MM.1S (cell line): ENCODE measurements around the gene ZIC2.
A peak's percentile ranks its signal among the peaks of the same experiment; 100 is the strongest.

Source experiments
- DNase-seq: peaks from one replicate; pipeline ENCODE4 v3.0.0-alpha.2; 2015
- H2AFZ ChIP-seq: fragments of 300-600 bp; sonication (generic); 2 replicates; pipeline ENCODE4 v1.6.0; 2016; ENCODE audit warnings: antibody characterized with exemption, low read length
- H3F3A ChIP-seq: fragments of 300-600 bp; sonication (generic); 2 replicates; pipeline ENCODE4 v1.6.1; 2016; ENCODE audit warnings: mild to moderate bottlenecking, antibody characterized with exemption, low read length, moderate library complexity, mixed read lengths; ENCODE audit not compliant: insufficient read depth
- H3K27ac ChIP-seq: fragments of 300-600 bp; sonication (generic); 2 replicates; pipeline ENCODE4 v1.5.1; 2016; ENCODE audit warnings: mild to moderate bottlenecking, low read length
- H3K27me3 ChIP-seq: fragments of 300-600 bp; sonication (generic); replicated peaks from 2 replicates; pipeline ENCODE4 v1.6.0; 2016; ENCODE audit warnings: low read length; ENCODE audit not compliant: insufficient read depth
- H3K36me3 ChIP-seq: fragments of 300-600 bp; sonication (generic); replicated peaks from 2 replicates; pipeline ENCODE4 v1.6.1; 2016; ENCODE audit warnings: mild to moderate bottlenecking, low read length, mixed read lengths; ENCODE audit not compliant: insufficient read depth
- H3K4me1 ChIP-seq: fragments of 300-600 bp; sonication (generic); 2 replicates; pipeline ENCODE4 v1.6.1; 2016; ENCODE audit warnings: low read length, mixed read lengths
- H3K4me2 ChIP-seq: fragments of 300-600 bp; sonication (generic); 2 replicates; pipeline ENCODE4 v1.6.0; 2016; ENCODE audit warnings: low read depth, low read length
- H3K4me3 ChIP-seq: fragments of 300-600 bp; sonication (generic); 2 replicates; pipeline ENCODE4 v1.5.1; 2016; ENCODE audit warnings: low read length, mixed read lengths
- H3K79me2 ChIP-seq: fragments of 300-600 bp; sonication (generic); 2 replicates; pipeline ENCODE4 v1.6.1; 2016; ENCODE audit warnings: mixed run types, low read length, mixed read lengths
- H3K9ac ChIP-seq: fragments of 300-600 bp; sonication (generic); 2 replicates; pipeline ENCODE4 v1.6.1; 2016; ENCODE audit warnings: low read length, mixed read lengths
- H3K9me2 ChIP-seq: fragments of 300-600 bp; sonication (generic); replicated peaks from 2 replicates; pipeline ENCODE4 v1.6.1; 2016; ENCODE audit warnings: mild to moderate bottlenecking, low read length, mixed read lengths; ENCODE audit not compliant: insufficient read depth
- H3K9me3 ChIP-seq: fragments of 300-600 bp; sonication (generic); replicated peaks from 2 replicates; pipeline ENCODE4 v1.6.1; 2016; ENCODE audit warnings: mild to moderate bottlenecking, low read length, mixed read lengths; ENCODE audit not compliant: insufficient read depth
- H4K20me1 ChIP-seq: fragments of 300-600 bp; sonication (generic); 2 replicates; pipeline ENCODE4 v1.6.1; 2016; ENCODE audit warnings: mild to moderate bottlenecking, low read length, moderate library complexity, mixed read lengths; ENCODE audit not compliant: insufficient read depth
- EZH2 ChIP-seq: fragments of 300-600 bp; sonication (generic); optimal IDR thresholded peaks from 2 replicates; pipeline ENCODE3; 2017; ENCODE audit warnings: low read depth, mild to moderate bottlenecking, antibody characterized with exemption, low read length, mixed read lengths
- EZH2phosphoT487 ChIP-seq: fragments of 300-600 bp; sonication (generic); IDR thresholded peaks from 2 replicates; pipeline ENCODE4 v1.6.1; 2018; ENCODE audit warnings: antibody characterized with exemption, low read length
- TF ChIP-seq, protein P1 (sequence below): fragments of 300-600 bp; sonication (generic); IDR thresholded peaks from 2 replicates; pipeline ENCODE4 v1.5.1; 2016; ENCODE audit warnings: antibody characterized with exemption, low read length, mixed read lengths

ZIC2 gene

GRCh38 chr13:99969919-99970650, 11.5 kb upstream of the ZIC2 start:
- Histone ChIP-seq H3K4me3 (no peak overlapping the region; the same call in 1 of the 2 replicates), H3K9me3 (no peaks in the 10 kb centered on the region), H3K27ac (no peak overlapping the region), H2AFZ (no peak overlapping the region), H3F3A (no peaks in the 10 kb centered on the region), H4K20me1 (no peaks in the 10 kb centered on the region), H3K27me3 (peaks cover 25% of the 10 kb centered on the region), H3K4me1 (no peaks in the 10 kb centered on the region), H3K36me3 (no peaks in the 10 kb centered on the region), H3K79me2 (no peaks in the 10 kb centered on the region), H3K4me2 (no peak overlapping the region), H3K9me2 (no peaks in the 10 kb centered on the region), H3K9ac (no peak overlapping the region)
- DNase-seq = peak; percentile 15
- TF ChIP-seq EZH2phosphoT487 = no peak
- TF ChIP-seq EZH2 = no peak
- TF ChIP-seq, protein P1, sequence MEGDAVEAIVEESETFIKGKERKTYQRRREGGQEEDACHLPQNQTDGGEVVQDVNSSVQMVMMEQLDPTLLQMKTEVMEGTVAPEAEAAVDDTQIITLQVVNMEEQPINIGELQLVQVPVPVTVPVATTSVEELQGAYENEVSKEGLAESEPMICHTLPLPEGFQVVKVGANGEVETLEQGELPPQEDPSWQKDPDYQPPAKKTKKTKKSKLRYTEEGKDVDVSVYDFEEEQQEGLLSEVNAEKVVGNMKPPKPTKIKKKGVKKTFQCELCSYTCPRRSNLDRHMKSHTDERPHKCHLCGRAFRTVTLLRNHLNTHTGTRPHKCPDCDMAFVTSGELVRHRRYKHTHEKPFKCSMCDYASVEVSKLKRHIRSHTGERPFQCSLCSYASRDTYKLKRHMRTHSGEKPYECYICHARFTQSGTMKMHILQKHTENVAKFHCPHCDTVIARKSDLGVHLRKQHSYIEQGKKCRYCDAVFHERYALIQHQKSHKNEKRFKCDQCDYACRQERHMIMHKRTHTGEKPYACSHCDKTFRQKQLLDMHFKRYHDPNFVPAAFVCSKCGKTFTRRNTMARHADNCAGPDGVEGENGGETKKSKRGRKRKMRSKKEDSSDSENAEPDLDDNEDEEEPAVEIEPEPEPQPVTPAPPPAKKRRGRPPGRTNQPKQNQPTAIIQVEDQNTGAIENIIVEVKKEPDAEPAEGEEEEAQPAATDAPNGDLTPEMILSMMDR = no peak

DNA sequence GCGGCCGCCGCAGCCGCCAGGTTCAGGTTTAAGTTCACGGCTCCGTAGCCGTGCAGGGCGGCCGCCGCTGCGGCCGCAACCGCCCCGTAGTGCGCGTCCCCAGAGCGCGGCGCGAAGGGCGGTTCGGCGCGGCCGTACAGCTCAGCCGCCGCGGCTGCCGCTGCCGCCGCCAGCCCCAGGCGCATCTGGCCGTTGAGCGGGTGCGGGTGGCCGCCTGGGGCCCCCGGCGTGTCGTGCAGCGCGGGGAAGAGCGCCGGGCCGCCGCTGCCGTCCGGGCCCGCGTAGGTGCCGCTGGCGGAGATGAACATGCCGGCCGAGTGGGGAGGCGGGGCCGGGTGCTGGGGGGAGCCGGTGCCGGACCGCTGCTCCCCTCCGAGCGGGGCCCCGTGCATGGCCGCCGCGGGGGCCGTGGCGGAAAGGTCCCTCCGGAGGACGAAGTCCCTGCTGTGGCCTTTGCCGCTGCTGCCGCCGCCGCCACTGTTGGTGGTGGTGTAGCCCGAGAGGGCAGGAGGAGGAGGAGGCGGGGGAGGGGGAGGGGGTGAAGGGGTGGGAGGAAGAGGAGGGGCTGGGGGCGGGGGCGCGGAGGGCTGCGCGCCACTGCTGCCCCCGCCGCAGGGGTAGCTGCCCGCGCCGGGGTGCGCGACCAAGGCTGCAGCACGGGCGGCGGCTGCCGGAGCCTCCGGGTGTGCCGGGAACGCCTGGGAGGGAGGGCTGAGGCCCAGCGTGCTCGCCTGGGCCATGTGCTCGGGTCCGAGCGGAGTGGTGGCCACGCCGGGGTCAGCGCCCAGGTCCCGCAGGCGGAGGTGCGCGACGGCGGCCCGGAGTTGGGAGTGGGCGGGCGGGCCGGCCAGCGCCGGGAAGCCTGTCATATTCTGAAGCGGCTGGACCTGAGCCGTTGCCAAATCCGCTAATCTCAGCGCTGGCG, 10.7 kb upstream of the ZIC2 start:
- no peak overlapping the region for H2AFZ ChIP-seq
- no peaks in the 10 kb centered on the region for H3K4me1 ChIP-seq
- no peaks in the 10 kb centered on the region for H3F3A ChIP-seq
- no peak for TF ChIP-seq EZH2phosphoT487
- no peak for TF ChIP-seq EZH2
- TF ChIP-seq, protein P1 = no peak
- H3K9me2 ChIP-seq = no peaks in the 10 kb centered on the region
- H3K4me3 ChIP-seq = no peak overlapping the region
- no peaks in the 10 kb centered on the region for H3K9me3 ChIP-seq
- H4K20me1 ChIP-seq = no peaks in the 10 kb centered on the region
- H3K9ac ChIP-seq = no peak overlapping the region
- no peak overlapping the region for H3K4me2 ChIP-seq
- H3K27me3 ChIP-seq = peaks cover 28% of the 10 kb centered on the region
- H3K27ac ChIP-seq = no peak overlapping the region
- no peaks in the 10 kb centered on the region for H3K79me2 ChIP-seq
- peak; percentile 10 for DNase-seq
- H3K36me3 ChIP-seq = no peaks in the 10 kb centered on the region

DNA sequence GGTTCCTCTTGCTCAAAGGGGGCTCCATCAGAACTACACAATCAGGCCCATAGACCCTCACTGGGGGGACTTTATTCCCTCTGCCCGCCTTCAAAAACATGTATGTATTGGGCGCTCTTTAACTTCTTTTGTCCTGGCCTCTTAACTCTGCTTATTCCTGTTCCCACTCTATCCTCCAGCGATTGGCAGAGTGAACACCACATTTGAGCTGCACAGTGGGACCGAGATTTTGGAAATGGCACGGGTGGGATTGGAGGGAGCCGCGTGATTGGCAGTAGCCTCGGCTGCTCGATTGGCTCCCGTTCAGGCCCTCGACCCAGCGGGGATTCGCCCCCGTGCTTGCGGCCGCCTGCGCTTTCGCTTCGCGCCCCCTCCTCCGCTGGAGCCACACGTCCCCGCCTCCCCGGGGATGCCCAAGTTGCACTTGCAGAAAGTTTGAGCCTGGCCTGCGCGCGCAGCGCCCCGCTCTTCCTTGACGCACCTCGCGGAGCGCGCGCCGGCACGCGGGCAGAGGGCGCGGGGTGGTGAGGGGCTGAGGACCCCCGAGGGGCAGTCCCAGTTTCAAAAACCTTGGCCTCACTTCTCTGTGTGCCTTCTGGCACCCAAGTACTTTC, 9.9 kb upstream of the ZIC2 start, which contains the start of gene ZIC5:
Gene ZIC5 (minus strand): TSS at position 192 of the 614 bp plus-strand sequence. CDS start 164 bp downstream, at position 28.
- Histone ChIP-seq H3K27me3 (peaks cover 28% of the 10 kb centered on the region), H3F3A (no peaks in the 10 kb centered on the region), H3K79me2 (no peaks in the 10 kb centered on the region), H3K4me2 (no peak within 1 kb of the TSS), H3K36me3 (no peaks in the 10 kb centered on the region), H3K9me2 (no peaks in the 10 kb centered on the region), H3K9ac (no peak within 1 kb of the TSS), H3K4me1 (no peaks in the 10 kb centered on the region), H3K27ac (no peak within 1 kb of the TSS), H4K20me1 (no peaks in the 10 kb centered on the region), H3K4me3 (no peak within 1 kb of the TSS), H2AFZ (no peak within 1 kb of the TSS), H3K9me3 (no peaks in the 10 kb centered on the region)
- no peak for TF ChIP-seq EZH2
- TF ChIP-seq, protein P1 = no peak
- DNase-seq = no peak
